OCI-LY3 (cell line): ENCODE results near the gene OASL.

Experiments
- EZH2phosphoT487 ChIP-seq: fragments of 200-600 bp; shearing (Covaris generic); IDR thresholded peaks from 2 replicates; pipeline ENCODE4 v1.6.1; 2018; ENCODE audit warnings: antibody characterized with exemption, mixed run types, low read depth
- TF ChIP-seq, protein P1 (sequence below): fragments of 200-600, 300-600 bp; sonication (generic); IDR thresholded peaks from 2 replicates; pipeline ENCODE4 v1.5.1; 2014; ENCODE audit warnings: antibody characterized with exemption, low read length, low read depth

DNA sequence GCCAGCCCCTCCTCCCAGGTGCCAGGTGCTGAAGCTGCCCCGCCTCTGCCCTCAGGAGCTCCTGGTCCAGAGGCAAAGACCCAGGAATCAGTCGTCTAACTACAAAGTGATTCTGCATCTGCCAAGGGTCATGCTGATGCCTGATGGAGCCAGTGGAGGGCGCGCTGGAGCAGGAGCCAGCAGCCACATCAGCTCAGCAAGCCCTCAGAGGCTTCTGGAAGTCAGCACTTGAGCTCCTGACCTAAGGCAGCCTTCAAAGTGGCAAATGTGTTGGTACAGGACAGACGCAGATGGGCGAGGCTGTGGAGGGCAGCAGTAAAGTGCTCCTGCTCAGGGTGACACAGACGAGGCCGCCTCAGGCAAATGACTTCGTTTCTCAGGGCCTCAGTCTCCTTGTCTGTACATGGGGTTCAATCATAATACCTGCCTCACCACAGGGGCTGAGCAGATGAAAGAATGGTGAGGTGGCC, 33.7 kb downstream of the OASL start:
- TF ChIP-seq, protein P1, sequence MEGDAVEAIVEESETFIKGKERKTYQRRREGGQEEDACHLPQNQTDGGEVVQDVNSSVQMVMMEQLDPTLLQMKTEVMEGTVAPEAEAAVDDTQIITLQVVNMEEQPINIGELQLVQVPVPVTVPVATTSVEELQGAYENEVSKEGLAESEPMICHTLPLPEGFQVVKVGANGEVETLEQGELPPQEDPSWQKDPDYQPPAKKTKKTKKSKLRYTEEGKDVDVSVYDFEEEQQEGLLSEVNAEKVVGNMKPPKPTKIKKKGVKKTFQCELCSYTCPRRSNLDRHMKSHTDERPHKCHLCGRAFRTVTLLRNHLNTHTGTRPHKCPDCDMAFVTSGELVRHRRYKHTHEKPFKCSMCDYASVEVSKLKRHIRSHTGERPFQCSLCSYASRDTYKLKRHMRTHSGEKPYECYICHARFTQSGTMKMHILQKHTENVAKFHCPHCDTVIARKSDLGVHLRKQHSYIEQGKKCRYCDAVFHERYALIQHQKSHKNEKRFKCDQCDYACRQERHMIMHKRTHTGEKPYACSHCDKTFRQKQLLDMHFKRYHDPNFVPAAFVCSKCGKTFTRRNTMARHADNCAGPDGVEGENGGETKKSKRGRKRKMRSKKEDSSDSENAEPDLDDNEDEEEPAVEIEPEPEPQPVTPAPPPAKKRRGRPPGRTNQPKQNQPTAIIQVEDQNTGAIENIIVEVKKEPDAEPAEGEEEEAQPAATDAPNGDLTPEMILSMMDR: peak; percentile 66
- TF ChIP-seq EZH2phosphoT487: no peak
